ENCODE results near the gene IKZF4.

DNA sequence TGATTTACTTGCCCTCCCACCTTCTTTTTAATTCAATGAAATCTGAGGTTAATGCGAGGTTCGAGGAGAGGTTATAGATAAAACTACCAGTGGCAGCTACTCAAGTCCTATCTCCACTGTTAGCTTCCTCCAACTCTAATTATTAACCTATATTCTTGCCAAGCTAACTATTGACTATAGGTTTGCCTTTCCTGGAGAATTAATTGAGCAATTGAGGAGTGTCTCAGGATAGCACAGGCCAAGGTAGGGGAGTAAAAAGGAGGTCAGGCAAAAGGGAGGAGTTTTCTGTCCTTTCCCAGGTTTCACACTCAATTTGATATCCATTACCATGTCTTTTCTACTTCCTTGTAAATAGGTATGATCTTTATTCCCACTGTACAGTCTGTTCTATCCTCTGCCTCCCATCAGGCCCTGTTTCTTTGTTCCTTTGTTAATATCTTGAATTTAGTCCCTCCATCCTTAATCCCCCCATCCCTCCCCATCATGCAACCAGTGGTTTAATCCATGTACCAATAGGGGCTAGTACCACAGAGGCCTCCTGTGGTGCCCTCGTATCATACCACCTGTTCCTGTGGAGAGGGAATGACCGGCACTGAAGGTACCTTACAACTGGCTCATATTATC is 27.5 kb upstream of the IKZF4 start:
- TF ChIP-seq POLR2A (IDR thresholded peaks at IDR 0.05; ENCODE audit: low read depth, low read length) (no peak), POLR2AphosphoS5 (IDR thresholded peaks at IDR 0.05; ENCODE audit: low read depth, low read length) (no peak), TAF1 (IDR thresholded peaks at IDR 0.05; ENCODE audit: borderline replicate concordance, low read depth, low read length) (no peak)
